SK-N-SH (cell line): ENCODE data around the gene NLRC5. TPM values are rescaled to one million over a fixed set of nuclear protein-coding genes. Genes with fewer than 3 reads are reported as not detected.

Source experiments
- CTCF ChIA-PET: fragments of 300-600, 350-600 bp; formaldehyde crosslinking; extraction: SDS; loops from one replicate; lab custom pipeline; 2021; lab: Yijun Ruan, JAX
- POLR2A ChIA-PET: fragments of 350-600 bp; sonication (Branson Sonifier 250); formaldehyde crosslinking; extraction: SDS; loops from one replicate; lab custom pipeline; 2020; ENCODE audit warnings: antibody characterized with exemption, inconsistent platforms; lab: Yijun Ruan, JAX
- DNase-seq: peaks from one replicate; pipeline ENCODE4 v3.0.0; 2012
- H2AFZ ChIP-seq: fragments of 200-600 bp; sonication (generic); 2 replicates; pipeline ENCODE4 v1.8.1; 2016; ENCODE audit warnings: antibody characterized with exemption, mild to moderate bottlenecking, low read depth
- H3F3A ChIP-seq: fragments of 200-600 bp; sonication (generic); replicated peaks from 2 replicates; pipeline ENCODE3; 2016; ENCODE audit warnings: antibody characterized with exemption, mild to moderate bottlenecking; ENCODE audit not compliant: insufficient read depth
- H3K27ac ChIP-seq, 2 experiments: fragments of 200-500 bp in 1 of 2; fragments of 200-600 bp in 1 of 2; sonication (Bioruptor generic) in 1 of 2; sonication (generic), shearing (Covaris generic) in 1 of 2; 2 replicates each; pipeline versions ENCODE4 v1.5.1 to v1.6.1; 2014 to 2016; ENCODE audit warnings: low read depth in 2 of 2, inconsistent platforms in 1 of 2, low read length in 1 of 2, mild to moderate bottlenecking in 1 of 2, mixed read lengths in 1 of 2
- H3K27me3 ChIP-seq: fragments of 200-600 bp; sonication (generic), shearing (Covaris generic); 2 replicates; pipeline ENCODE4 v1.6.1; 2016; ENCODE audit warnings: mixed run types; ENCODE audit not compliant: insufficient read depth
- H3K36me3 ChIP-seq, 2 experiments: fragments of 200-500 bp in 1 of 2; fragments of 200-600 bp in 1 of 2; sonication (Bioruptor generic) in 1 of 2; sonication (generic) in 1 of 2; replicated peaks in 1 of 2; 2 replicates each; pipeline versions ENCODE3 to v1.5.1; 2014 to 2016; ENCODE audit warnings: low read length in 1 of 2, mild to moderate bottlenecking in 1 of 2; ENCODE audit not compliant: insufficient read depth in 2 of 2, control insufficient read depth in 1 of 2
- H3K4me1 ChIP-seq, 2 experiments: fragments of 200-500 bp in 1 of 2; fragments of 200-600 bp in 1 of 2; sonication (Bioruptor generic) in 1 of 2; sonication (generic), shearing (Covaris generic) in 1 of 2; 2 replicates each; pipeline versions ENCODE4 v1.5.1 to v1.6.1; 2014 to 2016; ENCODE audit warnings: low read depth in 1 of 2, low read length in 1 of 2, mixed run types in 1 of 2; ENCODE audit not compliant: insufficient read depth in 2 of 2, control insufficient read depth in 1 of 2
- H3K4me2 ChIP-seq: fragments of 200-600 bp; sonication (generic), shearing (Covaris generic); 2 replicates; pipeline ENCODE4 v1.6.1; 2017; ENCODE audit warnings: mixed run types
- H3K4me3 ChIP-seq, 2 experiments: fragments of 200-500 bp in 1 of 2; fragments of 200-600 bp in 1 of 2; sonication (Bioruptor generic) in 1 of 2; sonication (generic), shearing (Covaris generic) in 1 of 2; 2 replicates each; pipeline versions ENCODE4 v1.5.1 to v1.8.1; 2014 to 2016; ENCODE audit warnings: low read depth in 2 of 2, inconsistent platforms in 1 of 2, low read length in 1 of 2, mild to moderate bottlenecking in 1 of 2, mixed read lengths in 1 of 2, moderate library complexity in 1 of 2
- H3K79me2 ChIP-seq: fragments of 200-600 bp; sonication (generic); 2 replicates; pipeline ENCODE4 v1.8.1; 2017; ENCODE audit warnings: mild to moderate bottlenecking; ENCODE audit not compliant: insufficient read depth
- H3K9ac ChIP-seq: fragments of 200-600 bp; sonication (generic); 2 replicates; pipeline ENCODE4 v1.6.1; 2017; ENCODE audit warnings: mixed run types
- H3K9me2 ChIP-seq: fragments of 200-600 bp; sonication (generic); 2 replicates; pipeline ENCODE4 v1.6.1; 2017; ENCODE audit warnings: mixed run types
- H3K9me3 ChIP-seq: fragments of 200-600 bp; sonication (generic); 2 replicates; pipeline ENCODE4 v1.6.1; 2017; ENCODE audit warnings: mixed run types, mild to moderate bottlenecking, moderate library complexity
- H4K20me1 ChIP-seq: fragments of 200-600 bp; sonication (generic); 2 replicates; pipeline ENCODE4 v1.6.1; 2017; ENCODE audit warnings: mild to moderate bottlenecking, mixed run types; ENCODE audit not compliant: insufficient read depth
- CTCF ChIP-seq: fragments of 200-600 bp; sonication (generic); IDR thresholded peaks from 2 replicates; pipeline ENCODE4 v1.6.1; 2017; ENCODE audit warnings: antibody characterized with exemption, mild to moderate bottlenecking, moderate library complexity
- FOSL2 ChIP-seq: IDR thresholded peaks from 2 replicates; pipeline ENCODE4 v1.4.0; 2012; ENCODE audit warnings: low read depth, mild to moderate bottlenecking, moderate library complexity, borderline replicate concordance
- FOXJ3 ChIP-seq: sonication (generic); formaldehyde crosslinking; IDR thresholded peaks from 2 replicates; pipeline ENCODE4 v1.5.1; 2020; ENCODE audit warnings: mild to moderate bottlenecking, missing genetic modification reagents
- FOXM1 ChIP-seq: IDR thresholded peaks from 2 replicates; pipeline ENCODE4 v1.4.0; 2012; ENCODE audit warnings: low read depth, mild to moderate bottlenecking
- GABPA ChIP-seq: IDR thresholded peaks from 2 replicates; pipeline ENCODE4 v1.4.0; 2012; ENCODE audit warnings: low read depth, mild to moderate bottlenecking
- GATA2 ChIP-seq: sonication (generic); formaldehyde crosslinking; IDR thresholded peaks from 2 replicates; pipeline ENCODE4 v1.5.0; 2020; ENCODE audit warnings: mild to moderate bottlenecking, missing genetic modification reagents
- IRF3 ChIP-seq: fragments of 150-350 bp; IDR thresholded peaks from 2 replicates; pipeline ENCODE4 v1.6.1; 2016; ENCODE audit warnings: mild to moderate bottlenecking, low read depth, low read length
- JUND ChIP-seq: IDR thresholded peaks from 2 replicates; pipeline ENCODE4 v1.4.0; 2012
- MXI1 ChIP-seq: IDR thresholded peaks from 2 replicates; pipeline ENCODE4 v1.6.1; 2012; ENCODE audit warnings: mild to moderate bottlenecking, low read depth, low read length, improper control_type of control experiment
- NFIC ChIP-seq: IDR thresholded peaks from 2 replicates; pipeline ENCODE4 v1.4.0; 2012; ENCODE audit warnings: borderline replicate concordance
- NRF1 ChIP-seq: IDR thresholded peaks from 2 replicates; pipeline ENCODE4 v1.6.1; 2012; ENCODE audit warnings: low read depth, mild to moderate bottlenecking, low read length
- RAD21 ChIP-seq: IDR thresholded peaks from 2 replicates; pipeline ENCODE4 v1.6.1; 2012; ENCODE audit warnings: mild to moderate bottlenecking, low read length
- RXRA ChIP-seq: IDR thresholded peaks from 2 replicates; pipeline ENCODE4 v1.4.0; 2012; ENCODE audit warnings: low read depth, mild to moderate bottlenecking, borderline replicate concordance
- SIN3A ChIP-seq: IDR thresholded peaks from 2 replicates; pipeline ENCODE4 v1.6.1; 2012; ENCODE audit warnings: low read depth, mild to moderate bottlenecking, low read length, moderate library complexity, borderline replicate concordance
- TCF12 ChIP-seq: IDR thresholded peaks from 2 replicates; pipeline ENCODE4 v1.4.0; 2012
- WGBS: methylation state at CpG from one replicate; pipeline ENCODE4 v1.1.6; 2017; ENCODE audit warnings: low lambda C conversion rate; 5-methylcytosine and 5-hydroxymethylcytosine counted together
- polyA plus RNA-seq, 3 experiments: library from polyadenylated mRNA; depleted of rRNA; stranded (reverse); fragments of >200 nt; gene quantifications; 2 replicates each; pipeline ENCODE4 v1.2.3, GENCODE V29; 2012
- TF ChIP-seq, protein P1 (sequence below): IDR thresholded peaks from 2 replicates; pipeline ENCODE4 v1.4.0; 2012; ENCODE audit warnings: low read depth

The NLRC5 gene
- polyA plus RNA-seq, 1 of the 3 experiments (the other 2 are of a cell fraction): 6.5 TPM

GRCh38 chr16:56999409-57000270 is 10.3 kb downstream of the NLRC5 start:
- POLR2A ChIA-PET: no interaction called here
- 93% methylated on average over 6 of the region's 11 CpGs for WGBS
- CTCF ChIA-PET: interaction anchor here (0.9 to 1.3 kb wide), 2 partner anchors 10 to 32 kb away, joined by 3 to 4 read pairs; partner anchors contain the start of gene NLRC5
- peaks cover 0 to 12% of the 10 kb centered on the region in 2 experiments; a peak in 2 of 4 replicates for H3K4me1 ChIP-seq
- H3K27ac ChIP-seq: peak overlapping the region in 1 of 2 experiments; percentile 63; a peak in 2 of 4 replicates
- H3F3A ChIP-seq: peaks cover 4% of the 10 kb centered on the region
- H3K9ac ChIP-seq: peak overlapping the region; percentile 41
- no peak for TF ChIP-seq MXI1
- no peak for TF ChIP-seq FOXM1
- TF ChIP-seq RAD21: no peak
- TF ChIP-seq CTCF: no peak
- no peak for TF ChIP-seq GATA2 (CRISPR knock-in tag)
- no peak for TF ChIP-seq RXRA
- no peak for TF ChIP-seq GABPA
- no peak for TF ChIP-seq SIN3A
- no peak for TF ChIP-seq TCF12
- no peak for TF ChIP-seq JUND
- TF ChIP-seq IRF3: no peak
- no peak for TF ChIP-seq FOXJ3 (CRISPR knock-in tag)
- TF ChIP-seq, all 33 proteins: peak for 0
- Histone ChIP-seq H3K9me3 (no peaks in the 10 kb centered on the region), H3K79me2 (no peaks in the 10 kb centered on the region), H3K36me3 (no peaks in the 10 kb centered on the region), H3K4me2 (peak overlapping the region; percentile 20; the same call in 1 of the 2 replicates), H3K4me3 (no peak overlapping the region), H2AFZ (no peak overlapping the region), H4K20me1 (no peaks in the 10 kb centered on the region), H3K27me3 (no peaks in the 10 kb centered on the region), H3K9me2 (no peaks in the 10 kb centered on the region)
- no peak for DNase-seq

- Histone ChIP-seq H4K20me1 (no peaks in the 10 kb centered on the region), H3K4me2 (peak overlapping the region; percentile 20; the same call in 1 of the 2 replicates), H3K27ac (peak overlapping the region in 1 of 2 experiments; percentile 63; a peak in 2 of 4 replicates), H3K4me3 (no peak overlapping the region), H3K9me3 (no peaks in the 10 kb centered on the region), H3K4me1 (peaks cover 0 to 12% of the 10 kb centered on the region in 2 experiments; a peak in 2 of 4 replicates), H2AFZ (peak overlapping the region; percentile 70), H3K36me3 (no peaks in the 10 kb centered on the region), H3F3A (peaks cover 4% of the 10 kb centered on the region), H3K79me2 (no peaks in the 10 kb centered on the region), H3K9ac (peak overlapping the region; percentile 41), H3K9me2 (no peaks in the 10 kb centered on the region), H3K27me3 (no peaks in the 10 kb centered on the region)
- TF ChIP-seq FOXJ3 (CRISPR knock-in tag): no peak
- peak; percentile 53; the same call in 1 of the 2 replicates for TF ChIP-seq FOSL2
- TF ChIP-seq, protein P1, sequence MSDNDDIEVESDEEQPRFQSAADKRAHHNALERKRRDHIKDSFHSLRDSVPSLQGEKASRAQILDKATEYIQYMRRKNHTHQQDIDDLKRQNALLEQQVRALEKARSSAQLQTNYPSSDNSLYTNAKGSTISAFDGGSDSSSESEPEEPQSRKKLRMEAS: 0 out of 2 replicates have a peak, but pooled peaks have one; percentile 34
- TF ChIP-seq GATA2 (CRISPR knock-in tag): no peak
- no peak for TF ChIP-seq NRF1
- TF ChIP-seq NFIC: peak; percentile 29; the same call in 1 of the 2 replicates
- no peak for TF ChIP-seq RXRA
- no peak for TF ChIP-seq RAD21
- ChIA-PET CTCF (interaction anchor here (0.9 kb wide), 1 partner anchor 11 kb away, joined by 4 read pairs; the partner anchor contains the start of gene NLRC5), POLR2A (no interaction called here)
- 49% methylated on average over 5 of the region's 5 CpGs for WGBS
- no peak for DNase-seq
Observed at GRCh38 chr16:57000271-57001025, 11.1 kb downstream of the NLRC5 start.
